SH-SY5Y (cell line): Measurements from ENCODE around the gene ACTR1A.

ENCODE experiments used
- GATA2 ChIP-seq: IDR thresholded peaks from 2 replicates; pipeline ENCODE4 v1.6.1; 2011; ENCODE audit warnings: mild to moderate bottlenecking, low read depth, low read length
- GATA3 ChIP-seq: IDR thresholded peaks from 2 replicates; pipeline ENCODE4 v1.6.1; 2011; ENCODE audit warnings: low read depth, mild to moderate bottlenecking, low read length, moderate library complexity

DNA sequence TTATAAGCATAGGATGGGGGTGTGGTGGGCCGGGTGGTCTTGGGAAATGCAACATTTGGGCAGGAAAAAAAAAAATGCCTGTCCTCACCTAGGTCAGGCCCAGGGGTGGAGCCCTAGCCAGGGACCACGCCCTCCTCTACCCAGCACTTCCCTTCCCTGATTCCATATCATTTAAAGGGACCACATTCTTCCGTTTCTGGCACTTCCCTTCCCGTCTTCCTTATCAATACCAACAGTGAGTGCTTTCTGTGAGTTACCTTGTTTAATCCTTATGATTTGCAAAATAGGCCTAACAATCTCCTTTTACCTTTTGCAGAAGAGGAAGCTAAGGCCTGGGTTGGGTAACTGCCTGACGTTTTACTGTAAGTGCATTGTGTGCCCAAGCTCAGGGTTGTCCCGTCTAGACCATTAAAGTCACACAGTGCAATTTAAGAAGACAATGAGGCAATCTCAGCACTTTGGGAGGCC, 34.5 kb downstream of the ACTR1A start:
- TF ChIP-seq GATA2 (no peak), GATA3 (no peak)
